Neutrophil (primary cell): ENCODE results near the gene SLC6A11.

Experiments used
- H3K27ac ChIP-seq: fragments of 200-600 bp; sonication (generic); 2 replicates; pipeline ENCODE4 v1.5.1; 2016; ENCODE audit warnings: mild to moderate bottlenecking, moderate library complexity
- H3K27me3 ChIP-seq: fragments of 200-600 bp; sonication (generic); 2 replicates; pipeline ENCODE4 v1.6.0; 2016; ENCODE audit warnings: mild to moderate bottlenecking
- H3K36me3 ChIP-seq: fragments of 200-600 bp; sonication (generic); 2 replicates; pipeline ENCODE4 v1.5.1; 2017
- H3K4me1 ChIP-seq, 2 experiments: fragments of 200-600 bp in 1 of 2; sonication (generic) in 1 of 2; 1 replicate in 1 of 2; 2 replicates in 1 of 2; pipeline versions ENCODE4 v1.5.1 to v1.6.1; 2013 to 2016; ENCODE audit warnings: low read depth in 1 of 2, low read length in 1 of 2, mild to moderate bottlenecking in 1 of 2, moderate library complexity in 1 of 2; ENCODE audit not compliant: control insufficient read depth in 1 of 2, insufficient read depth in 1 of 2
- H3K4me3 ChIP-seq, 2 experiments: fragments of 200-600 bp in 1 of 2; sonication (generic) in 1 of 2; 1 replicate in 1 of 2; 2 replicates in 1 of 2; pipeline ENCODE4 v1.5.1; 2013 to 2016; ENCODE audit warnings: low read depth in 1 of 2, low read length in 1 of 2, mild to moderate bottlenecking in 1 of 2, moderate library complexity in 1 of 2
- H3K9me3 ChIP-seq: fragments of 200-600 bp; sonication (generic); 2 replicates; pipeline ENCODE4 v1.5.1; 2016
- CTCF ChIP-seq: fragments of 200-600 bp; sonication (generic); IDR thresholded peaks from 2 replicates; pipeline ENCODE4 v1.5.1; 2016; ENCODE audit warnings: antibody characterized with exemption

SLC6A11 gene

DNA sequence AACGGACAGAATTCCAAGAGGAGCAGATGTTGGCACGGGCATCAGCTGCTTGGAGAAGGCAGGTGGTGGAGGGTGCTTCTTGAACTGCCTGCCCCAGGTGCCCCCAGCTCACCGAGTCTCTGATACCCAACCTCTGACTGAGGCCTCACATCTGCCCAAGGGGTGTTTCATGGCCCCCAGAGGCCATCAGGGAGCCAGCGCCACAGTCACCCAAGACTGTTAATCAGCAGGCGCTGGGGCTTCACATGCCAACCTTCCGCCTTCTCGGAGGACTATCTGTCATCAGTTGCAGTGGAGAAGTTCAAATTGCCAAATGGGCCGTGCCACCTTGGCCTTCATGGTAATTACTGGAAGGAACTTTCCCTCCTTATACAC lies 114.6 kb downstream of the SLC6A11 start:
- Histone ChIP-seq H3K9me3 (no peaks in the 10 kb centered on the region), H3K36me3 (no peaks in the 10 kb centered on the region), H3K4me3 (no peak overlapping the region), H3K27me3 (no peaks in the 10 kb centered on the region), H3K4me1 (no peaks in the 10 kb centered on the region), H3K27ac (no peak overlapping the region)
- no peak for TF ChIP-seq CTCF

GRCh38 chr3:10932596-10932995 lies 116.6 kb downstream of the SLC6A11 start:
- Histone ChIP-seq H3K9me3 (no peaks in the 10 kb centered on the region), H3K4me1 (no peaks in the 10 kb centered on the region), H3K36me3 (no peaks in the 10 kb centered on the region), H3K27me3 (no peaks in the 10 kb centered on the region), H3K27ac (no peak overlapping the region), H3K4me3 (no peak overlapping the region)
- no peak for TF ChIP-seq CTCF

DNA sequence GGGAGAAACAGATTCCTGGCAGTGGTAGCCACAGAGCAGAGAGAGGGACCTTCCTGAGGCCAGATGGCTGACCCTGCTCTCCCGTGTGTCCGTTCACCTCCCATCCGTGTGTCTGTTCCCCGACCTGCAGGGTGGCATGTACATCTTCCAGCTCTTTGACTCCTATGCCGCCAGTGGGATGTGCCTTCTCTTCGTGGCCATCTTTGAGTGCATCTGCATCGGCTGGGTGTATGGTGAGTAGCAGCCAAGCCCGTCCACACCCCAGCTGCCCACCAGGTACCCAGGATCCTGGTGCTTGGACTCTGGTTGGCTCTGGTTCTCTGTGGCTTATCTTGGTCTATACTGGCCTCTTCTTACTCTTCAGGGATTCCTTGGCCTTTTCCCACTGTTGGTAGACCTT lies 117.0 kb downstream of the SLC6A11 start:
- Histone ChIP-seq H3K27ac (no peak overlapping the region), H3K4me1 (no peaks in the 10 kb centered on the region), H3K27me3 (no peaks in the 10 kb centered on the region), H3K36me3 (no peaks in the 10 kb centered on the region), H3K4me3 (no peak overlapping the region), H3K9me3 (no peaks in the 10 kb centered on the region)
- TF ChIP-seq CTCF = no peak

DNA sequence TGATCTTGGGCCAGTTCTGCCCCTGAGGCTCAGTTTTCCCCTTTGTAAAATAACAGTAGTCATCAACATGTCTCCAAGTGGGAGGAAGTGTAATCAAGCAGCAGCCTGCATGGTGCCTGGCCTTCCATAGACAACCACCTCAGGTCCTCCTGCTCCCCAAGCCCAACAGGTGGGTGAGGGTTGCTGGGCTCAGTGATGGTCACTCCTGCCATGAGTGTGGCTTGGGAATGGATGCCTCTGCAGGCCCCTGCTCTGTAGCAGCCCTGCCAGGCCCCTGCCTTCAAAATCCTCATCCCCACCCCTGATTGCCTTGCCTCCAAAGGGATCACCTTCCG lies 117.4 kb downstream of the SLC6A11 start:
- TF ChIP-seq CTCF = no peak
- Histone ChIP-seq H3K36me3 (no peaks in the 10 kb centered on the region), H3K27ac (no peak overlapping the region), H3K27me3 (no peaks in the 10 kb centered on the region), H3K4me3 (no peak overlapping the region), H3K4me1 (no peaks in the 10 kb centered on the region), H3K9me3 (no peaks in the 10 kb centered on the region)

- H3K27me3 ChIP-seq = no peaks in the 10 kb centered on the region
- TF ChIP-seq CTCF = no peak
- no peaks in the 10 kb centered on the region for H3K4me1 ChIP-seq
- no peaks in the 10 kb centered on the region for H3K9me3 ChIP-seq
- H3K4me3 ChIP-seq = no peak overlapping the region
- H3K36me3 ChIP-seq = no peaks in the 10 kb centered on the region
- H3K27ac ChIP-seq = no peak overlapping the region
These were observed 117.9 kb downstream of the SLC6A11 start for GRCh38 chr3:10933805-10934481.

DNA sequence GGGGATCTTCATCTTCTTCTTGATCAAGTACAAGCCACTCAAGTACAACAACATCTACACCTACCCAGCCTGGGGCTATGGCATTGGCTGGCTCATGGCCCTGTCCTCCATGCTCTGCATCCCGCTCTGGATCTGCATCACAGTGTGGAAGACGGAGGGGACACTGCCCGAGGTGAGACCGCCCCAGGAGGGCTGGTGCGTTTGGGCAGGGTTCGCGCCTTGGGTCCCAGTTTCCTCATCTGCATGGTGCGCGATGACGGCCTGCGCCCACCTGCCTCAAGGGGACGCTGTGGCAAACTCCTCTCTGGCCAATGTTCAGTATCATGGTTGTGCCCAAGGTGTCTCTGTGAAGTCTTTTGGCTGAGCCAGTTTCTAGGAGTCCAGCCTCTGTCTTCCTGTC lies 119.0 kb downstream of the SLC6A11 start:
- no peaks in the 10 kb centered on the region for H3K36me3 ChIP-seq
- H3K4me1 ChIP-seq = no peaks in the 10 kb centered on the region
- H3K27ac ChIP-seq = no peak overlapping the region
- H3K4me3 ChIP-seq = no peak overlapping the region
- H3K9me3 ChIP-seq = no peaks in the 10 kb centered on the region
- H3K27me3 ChIP-seq = no peaks in the 10 kb centered on the region
- TF ChIP-seq CTCF = no peak
